Measurements from ENCODE around the gene REN.

- TF ChIP-seq CTCF (IDR thresholded peaks at IDR 0.05; ENCODE audit: low read length) (no peak), EZH2 (IDR thresholded peaks at IDR 0.05; ENCODE audit: borderline replicate concordance, low read length) (no peak)
These were observed 3.7 kb upstream of the REN start for GRCh38 chr1:204169858-204170257.
